ENCODE results near the gene SPATA18. TPM values are rescaled to one million over a fixed set of nuclear protein-coding genes. Genes with fewer than 3 reads are reported as not detected.

Gene SPATA18
- total RNA-seq, 3 donors from 2014 or later: 8.8 to 11.0 (median 9.6) TPM

GRCh38 chr4:52105276-52105675 is 54.2 kb downstream of the SPATA18 start:
- intact Hi-C loops (cut with DNase I; ENCODE audit: low total_unique reads): no loop called here
- H3K36me3 ChIP-seq: no peaks in the 10 kb centered on the region
- H3K9me3 ChIP-seq: no peaks in the 10 kb centered on the region
- H3K27ac ChIP-seq: no peak overlapping the region
- TF ChIP-seq CTCF (IDR thresholded peaks at IDR 0.05): no peak
- no peak for TF ChIP-seq POLR2A (IDR thresholded peaks at IDR 0.05)
- TF ChIP-seq POLR2AphosphoS5 (IDR thresholded peaks at IDR 0.05): no peak
- H3K4me1 ChIP-seq: no peaks in the 10 kb centered on the region
- DNase-seq (ENCODE audit: low spot score in 2 of 2): no peak
- H3K27me3 ChIP-seq: no peaks in the 10 kb centered on the region
- no peak overlapping the region for H3K4me3 ChIP-seq

GRCh38 chr4:52106191-52106590 is 55.1 kb downstream of the SPATA18 start:
- intact Hi-C loops (cut with DNase I; ENCODE audit: low total_unique reads): no loop called here
- Histone ChIP-seq H3K36me3 (no peaks in the 10 kb centered on the region), H3K4me3 (no peak overlapping the region), H3K27me3 (no peaks in the 10 kb centered on the region), H3K27ac (no peak overlapping the region), H3K9me3 (no peaks in the 10 kb centered on the region), H3K4me1 (no peaks in the 10 kb centered on the region)
- no peak for DNase-seq (ENCODE audit: low spot score in 2 of 2)
- no peak for TF ChIP-seq POLR2A (IDR thresholded peaks at IDR 0.05)
- no peak for TF ChIP-seq POLR2AphosphoS5 (IDR thresholded peaks at IDR 0.05)
- TF ChIP-seq CTCF (IDR thresholded peaks at IDR 0.05): no peak

GRCh38 chr4:52106660-52107059 is 55.6 kb downstream of the SPATA18 start:
- Histone ChIP-seq H3K27ac (no peak overlapping the region), H3K9me3 (no peaks in the 10 kb centered on the region), H3K4me3 (no peak overlapping the region), H3K36me3 (no peaks in the 10 kb centered on the region), H3K27me3 (no peaks in the 10 kb centered on the region), H3K4me1 (no peaks in the 10 kb centered on the region)
- TF ChIP-seq POLR2AphosphoS5 (IDR thresholded peaks at IDR 0.05) (no peak), CTCF (IDR thresholded peaks at IDR 0.05) (no peak), POLR2A (IDR thresholded peaks at IDR 0.05) (no peak)
- no peak for DNase-seq (ENCODE audit: low spot score in 2 of 2)
- intact Hi-C loops (cut with DNase I; ENCODE audit: low total_unique reads): no loop called here

- no peak for TF ChIP-seq POLR2AphosphoS5 (IDR thresholded peaks at IDR 0.05)
- no peak for TF ChIP-seq POLR2A (IDR thresholded peaks at IDR 0.05)
- no peak for TF ChIP-seq CTCF (IDR thresholded peaks at IDR 0.05)
- Histone ChIP-seq H3K4me3 (no peak overlapping the region), H3K4me1 (no peaks in the 10 kb centered on the region), H3K36me3 (no peaks in the 10 kb centered on the region), H3K9me3 (no peaks in the 10 kb centered on the region), H3K27me3 (no peaks in the 10 kb centered on the region), H3K27ac (no peak overlapping the region)
- intact Hi-C loops (cut with DNase I; ENCODE audit: low total_unique reads): no loop called here
- DNase-seq (ENCODE audit: low spot score in 2 of 2): no peak
Measured at GRCh38 chr4:52107336-52107735, 56.2 kb downstream of the SPATA18 start.

GRCh38 chr4:52107745-52108144 is 56.6 kb downstream of the SPATA18 start:
- no peak for TF ChIP-seq POLR2AphosphoS5 (IDR thresholded peaks at IDR 0.05)
- TF ChIP-seq CTCF (IDR thresholded peaks at IDR 0.05): no peak
- TF ChIP-seq POLR2A (IDR thresholded peaks at IDR 0.05): no peak
- H3K27me3 ChIP-seq: no peaks in the 10 kb centered on the region
- intact Hi-C loops (cut with DNase I; ENCODE audit: low total_unique reads): no loop called here

More at GRCh38 chr4:52107745-52108144, 56.6 kb downstream of the SPATA18 start:
- no peak overlapping the region for H3K4me3 ChIP-seq
- H3K36me3 ChIP-seq: no peaks in the 10 kb centered on the region
- H3K9me3 ChIP-seq: no peaks in the 10 kb centered on the region
- H3K27ac ChIP-seq: no peak overlapping the region
- H3K4me1 ChIP-seq: no peaks in the 10 kb centered on the region
- DNase-seq (ENCODE audit: low spot score in 2 of 2): no peak

Data from breast epithelium (tissue), 4 donors.